T-helper 1 cell treated with Interleukin-12 subunit alpha and Interleukin-12 subunit beta and Interleukin-4 antibody, amounts not matched to agents 30 μg/mL and 1 μg/mL, for 36 hours (primary cell): ENCODE measurements around the gene ZNF236.
"Not testable (repeated sequence)": the region's sequence is repeated elsewhere in the genome, so short reads cannot be mapped to it uniquely, and the experiment has no call there.

Source experiments
- H3K27ac Mint-ChIP-seq: one replicate; pipeline ENCODE4 v1.8.0; 2021; ENCODE audit warnings: mild to moderate bottlenecking, mixed read lengths
- H3K27me3 Mint-ChIP-seq: one replicate; pipeline ENCODE4 v1.8.0; 2021; ENCODE audit warnings: low read depth, mixed read lengths
- H3K36me3 Mint-ChIP-seq: one replicate; pipeline ENCODE4 v1.8.0; 2021; ENCODE audit warnings: low read depth, mixed read lengths
- H3K4me1 Mint-ChIP-seq: one replicate; pipeline ENCODE4 v1.8.0; 2021; ENCODE audit warnings: low read depth, mixed read lengths
- H3K4me3 Mint-ChIP-seq: one replicate; pipeline ENCODE4 v1.8.0; 2021; ENCODE audit warnings: mild to moderate bottlenecking, moderate library complexity, mixed read lengths
- H3K9me3 Mint-ChIP-seq: one replicate; pipeline ENCODE4 v1.8.0; 2021; ENCODE audit warnings: mixed read lengths

Gene ZNF236

GRCh38 chr18:76982038-76982437, 159.7 kb downstream of the ZNF236 start:
- Mint-ChIP-seq H3K9me3 (no peaks in the 10 kb centered on the region), H3K4me3 (no peak overlapping the region), H3K27me3 (no peaks in the 10 kb centered on the region), H3K27ac (no peak overlapping the region), H3K4me1 (peaks cover 4% of the 10 kb centered on the region), H3K36me3 (no peaks in the 10 kb centered on the region)

- Mint-ChIP-seq H3K27me3 (peaks cover 4% of the 10 kb centered on the region), H3K27ac (no peak overlapping the region), H3K4me1 (peaks cover 4% of the 10 kb centered on the region), H3K36me3 (no peaks in the 10 kb centered on the region), H3K9me3 (no peaks in the 10 kb centered on the region), H3K4me3 (no peak overlapping the region)
Observed at GRCh38 chr18:76982841-76983583, 160.7 kb downstream of the ZNF236 start.

- Mint-ChIP-seq H3K4me1 (peaks cover 4% of the 10 kb centered on the region), H3K27me3 (peaks cover 4% of the 10 kb centered on the region), H3K4me3 (no peak overlapping the region), H3K27ac (no peak overlapping the region), H3K9me3 (no peaks in the 10 kb centered on the region), H3K36me3 (no peaks in the 10 kb centered on the region)
Observed at GRCh38 chr18:76983613-76984051, 161.3 kb downstream of the ZNF236 start.

DNA sequence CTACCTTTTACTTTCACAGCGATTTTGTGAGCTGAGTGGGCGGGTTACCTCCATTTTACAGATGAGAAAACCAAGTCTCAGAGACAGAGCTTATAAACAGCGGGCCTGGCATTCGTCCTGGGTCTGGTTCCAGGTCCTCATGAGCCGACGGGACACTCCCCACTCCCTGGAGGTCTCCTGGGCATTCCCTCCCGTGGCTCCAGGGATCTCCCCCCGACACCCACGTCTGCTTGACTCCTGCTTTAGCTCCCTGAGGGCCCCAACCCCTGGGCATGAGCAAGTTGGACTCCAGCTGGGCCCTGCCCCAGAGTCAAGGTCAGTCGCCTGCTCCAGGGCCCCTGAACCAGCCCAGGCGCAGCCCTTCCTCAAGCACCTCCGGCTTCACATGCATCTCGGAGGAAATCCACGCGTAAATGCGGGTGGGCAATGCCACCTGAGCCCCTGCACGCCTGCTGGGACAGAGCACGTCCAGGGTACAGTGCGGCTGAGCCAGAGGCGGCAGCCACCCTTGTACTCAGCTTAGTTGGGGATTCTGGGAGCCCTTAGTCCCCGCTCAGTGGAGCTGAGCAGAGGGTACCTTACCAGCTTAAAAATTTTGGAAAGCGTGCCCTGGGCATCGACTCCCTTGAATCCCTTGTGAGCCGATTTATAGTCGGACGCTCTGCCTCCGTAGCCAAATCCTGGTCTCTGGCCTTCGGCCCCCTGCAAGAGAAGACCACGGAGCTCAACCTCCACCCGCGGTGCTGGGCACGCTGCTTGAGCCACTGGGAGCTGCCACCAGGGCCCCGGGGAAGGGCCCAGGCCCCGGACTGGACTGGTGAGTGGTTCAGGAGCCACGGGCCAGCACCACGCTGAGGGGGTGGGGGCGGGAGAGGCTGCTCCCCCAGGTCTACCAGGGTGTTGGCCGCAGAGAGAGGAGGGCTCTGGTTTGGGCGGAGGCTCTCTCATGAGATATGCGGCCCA, 162.1 kb downstream of the ZNF236 start:
- H3K27ac Mint-ChIP-seq, result no peak overlapping the region
- H3K27me3 Mint-ChIP-seq, result peaks cover 4% of the 10 kb centered on the region
- H3K36me3 Mint-ChIP-seq, result no peaks in the 10 kb centered on the region
- H3K4me3 Mint-ChIP-seq, result no peak overlapping the region
- no peaks in the 10 kb centered on the region for H3K9me3 Mint-ChIP-seq
- H3K4me1 Mint-ChIP-seq, result peaks cover 4% of the 10 kb centered on the region

DNA sequence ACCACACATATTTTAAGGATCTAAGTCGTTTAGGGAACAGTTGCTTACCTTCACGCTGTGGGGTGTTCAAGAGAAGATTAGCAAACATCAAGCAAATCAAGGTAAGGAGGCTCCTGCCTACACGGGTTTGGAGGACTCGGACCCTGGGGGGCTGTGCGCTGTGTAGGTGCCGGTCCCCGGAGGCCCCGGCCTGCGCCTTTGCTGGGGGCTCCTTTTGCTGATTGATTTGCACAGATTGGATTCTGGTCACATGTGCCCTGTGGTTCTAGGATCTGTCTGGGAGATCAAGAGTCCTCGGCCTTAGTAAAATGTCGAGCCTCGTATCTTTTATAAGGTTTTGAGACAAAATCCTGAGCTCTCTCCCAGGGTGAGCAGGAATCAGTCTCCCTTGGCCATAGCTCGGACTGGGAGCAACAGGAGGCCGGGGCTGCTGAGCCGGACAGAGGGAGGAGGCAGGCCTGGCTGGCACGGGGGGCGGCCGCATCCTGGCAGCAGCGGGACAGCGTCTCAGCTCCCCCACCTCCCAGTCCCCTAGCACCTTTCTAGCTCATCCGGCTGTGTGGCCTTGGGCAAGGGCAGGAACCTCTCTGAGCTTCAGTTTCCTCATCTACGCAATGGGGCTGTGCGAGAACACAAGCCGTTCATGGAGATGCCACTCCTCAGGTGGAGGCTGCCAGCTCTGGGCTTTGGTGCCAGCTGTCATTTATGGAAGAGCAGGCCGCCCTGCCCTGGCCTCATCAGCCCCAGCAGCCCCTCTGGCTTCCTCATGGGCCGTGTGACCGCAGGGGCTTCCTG, 163.0 kb downstream of the ZNF236 start:
- H3K27ac Mint-ChIP-seq, result no peak overlapping the region
- no peaks in the 10 kb centered on the region for H3K9me3 Mint-ChIP-seq
- H3K27me3 Mint-ChIP-seq, result peaks cover 4% of the 10 kb centered on the region
- no peaks in the 10 kb centered on the region for H3K36me3 Mint-ChIP-seq
- no peak overlapping the region for H3K4me3 Mint-ChIP-seq
- H3K4me1 Mint-ChIP-seq, result peaks cover 4% of the 10 kb centered on the region

DNA sequence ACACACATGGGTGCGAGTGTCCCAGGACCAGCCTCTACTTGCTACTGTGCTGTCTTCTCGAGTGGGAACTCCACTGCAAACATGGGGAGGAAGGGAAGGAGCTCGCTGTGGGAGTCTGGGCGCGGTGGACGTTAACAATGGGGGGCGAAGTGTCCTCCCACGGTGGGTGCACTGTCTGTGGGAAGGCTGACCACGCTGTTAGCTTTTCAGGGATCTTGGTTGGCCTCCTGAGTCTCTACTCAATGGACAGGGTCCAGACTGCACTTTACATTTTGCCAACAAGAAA, 163.5 kb downstream of the ZNF236 start:
- H3K27ac Mint-ChIP-seq, result no peak overlapping the region
- H3K4me1 Mint-ChIP-seq, result peaks cover 5% of the 10 kb centered on the region
- no peaks in the 10 kb centered on the region for H3K36me3 Mint-ChIP-seq
- no peak overlapping the region for H3K4me3 Mint-ChIP-seq
- no peaks in the 10 kb centered on the region for H3K9me3 Mint-ChIP-seq
- peaks cover 4% of the 10 kb centered on the region for H3K27me3 Mint-ChIP-seq

- no peak overlapping the region for H3K4me3 Mint-ChIP-seq
- no peaks in the 10 kb centered on the region for H3K9me3 Mint-ChIP-seq
- no peak overlapping the region for H3K27ac Mint-ChIP-seq
- peaks cover 4% of the 10 kb centered on the region for H3K27me3 Mint-ChIP-seq
- H3K4me1 Mint-ChIP-seq, result peaks cover 6% of the 10 kb centered on the region
- no peaks in the 10 kb centered on the region for H3K36me3 Mint-ChIP-seq
Observed at GRCh38 chr18:76986406-76986805, 164.0 kb downstream of the ZNF236 start.

- no peaks in the 10 kb centered on the region for H3K36me3 Mint-ChIP-seq
- H3K27me3 Mint-ChIP-seq, result peaks cover 4% of the 10 kb centered on the region
- H3K4me3 Mint-ChIP-seq, result no peak overlapping the region
- no peak overlapping the region for H3K27ac Mint-ChIP-seq
- H3K4me1 Mint-ChIP-seq, result peaks cover 2% of the 10 kb centered on the region
- no peaks in the 10 kb centered on the region for H3K9me3 Mint-ChIP-seq
Observed at GRCh38 chr18:76988031-76988826, 165.9 kb downstream of the ZNF236 start.

GRCh38 chr18:76988827-76989646, 166.7 kb downstream of the ZNF236 start:
- Mint-ChIP-seq H3K4me3 (no peak overlapping the region), H3K27me3 (peaks cover 4% of the 10 kb centered on the region), H3K9me3 (no peaks in the 10 kb centered on the region), H3K27ac (no peak overlapping the region), H3K4me1 (peaks cover 2% of the 10 kb centered on the region), H3K36me3 (no peaks in the 10 kb centered on the region)

DNA sequence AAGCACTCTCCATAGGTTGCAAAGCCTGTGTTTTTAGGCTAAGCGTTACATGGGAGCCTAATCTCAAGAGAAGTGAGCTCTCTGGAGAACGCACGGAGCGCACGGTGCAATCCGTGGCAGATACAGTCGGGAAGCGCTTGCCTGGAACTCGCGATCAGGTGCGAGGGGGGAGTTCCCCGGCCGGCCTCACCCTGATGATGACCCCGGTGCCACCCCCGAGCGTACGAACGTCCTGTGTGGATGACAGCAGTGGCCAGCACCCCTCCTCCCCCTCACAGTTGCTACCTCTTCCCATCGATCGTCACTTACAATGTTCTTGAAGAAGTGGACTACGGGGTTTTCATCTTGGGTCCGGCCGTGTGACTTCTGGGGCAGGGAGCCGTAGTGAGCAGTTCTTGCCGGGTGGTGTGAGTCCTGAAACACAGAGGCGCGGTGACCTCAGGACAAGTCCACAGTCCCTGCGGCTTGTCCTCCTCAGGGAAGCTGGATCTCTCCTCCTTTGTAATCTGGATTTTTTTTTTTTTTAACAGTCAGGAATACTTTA, 167.4 kb downstream of the ZNF236 start:
- Mint-ChIP-seq H3K9me3 (no peaks in the 10 kb centered on the region), H3K27me3 (peaks cover 4% of the 10 kb centered on the region), H3K36me3 (no peaks in the 10 kb centered on the region), H3K4me3 (no peak overlapping the region), H3K27ac (no peak overlapping the region), H3K4me1 (peaks cover 2% of the 10 kb centered on the region)

GRCh38 chr18:76990343-76991020, 168.1 kb downstream of the ZNF236 start:
- not testable (repeated sequence) for H3K36me3 Mint-ChIP-seq, H3K4me1 Mint-ChIP-seq, H3K27ac Mint-ChIP-seq, H3K4me3 Mint-ChIP-seq, H3K9me3 Mint-ChIP-seq, H3K27me3 Mint-ChIP-seq

DNA sequence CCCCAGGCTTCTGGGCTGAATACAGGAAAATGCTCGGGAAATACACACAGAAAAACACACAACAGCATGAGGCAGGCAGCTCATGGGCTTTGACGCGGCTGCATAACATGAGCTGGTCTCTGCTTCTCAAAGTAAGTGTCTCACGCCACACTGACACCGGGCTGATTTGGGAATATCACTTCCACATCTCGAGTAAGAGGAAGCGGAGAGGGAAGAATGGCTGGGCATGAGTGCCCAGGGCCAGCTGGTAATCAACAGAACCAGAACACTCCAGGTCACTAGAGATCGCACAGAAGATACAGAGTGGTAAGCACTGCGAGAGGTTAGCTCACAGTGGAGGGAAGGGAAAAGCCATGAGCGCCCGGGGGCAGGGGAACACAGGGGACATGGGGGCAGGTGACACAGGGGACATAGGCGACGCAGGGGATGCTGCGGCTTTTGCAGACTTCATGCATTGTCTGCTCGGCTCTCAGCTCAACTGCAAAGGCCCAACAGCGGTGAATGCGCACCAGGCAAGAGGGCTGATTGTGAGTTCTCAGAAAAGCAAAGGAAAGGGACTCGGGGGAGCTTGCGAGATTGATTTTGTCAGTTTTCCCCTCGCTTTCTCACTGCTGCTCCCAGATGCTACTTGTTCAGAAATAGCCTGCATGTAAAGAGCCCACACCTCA, 168.8 kb downstream of the ZNF236 start:
- Mint-ChIP-seq H3K36me3 (no peaks in the 10 kb centered on the region), H3K27ac (no peak overlapping the region), H3K4me3 (no peak overlapping the region), H3K9me3 (no peaks in the 10 kb centered on the region), H3K27me3 (peaks cover 14% of the 10 kb centered on the region), H3K4me1 (peaks cover 2% of the 10 kb centered on the region)
